ENCODE results near the gene AKNA.

Gene AKNA

GRCh38 chr9:114395768-114396167 lies 8.0 kb upstream of the AKNA start:
- TF ChIP-seq CTCF (IDR thresholded peaks at IDR 0.05; ENCODE audit: low read depth, low read length), result no peak
- no peak for DNase-seq (ENCODE audit: low read depth, low spot score)
- in situ Hi-C loops (cut with HindIII; ENCODE audit: low sequenced_read_pairs), result no loop called here
- no peak overlapping the region for H3K4me3 ChIP-seq (ENCODE audit: low read depth, low read length)

DNA sequence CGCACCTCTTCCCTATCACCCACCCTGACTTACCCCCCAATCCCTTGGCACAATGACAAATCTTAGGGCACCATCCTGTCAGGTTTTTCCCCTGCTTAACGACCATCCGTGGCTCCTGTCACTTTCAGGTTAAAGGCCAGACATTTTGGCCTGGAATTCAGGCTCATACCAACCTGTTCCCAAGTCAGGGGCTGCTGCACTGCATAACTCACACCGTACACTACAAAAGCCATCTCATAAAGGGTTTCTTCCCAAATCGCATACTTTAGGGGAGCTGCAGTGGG lies 7.5 kb upstream of the AKNA start:
- no peak overlapping the region for H3K4me3 ChIP-seq (ENCODE audit: low read depth, low read length)
- no peak for TF ChIP-seq CTCF (IDR thresholded peaks at IDR 0.05; ENCODE audit: low read depth, low read length)
- no peak for DNase-seq (ENCODE audit: low read depth, low spot score)
- in situ Hi-C loops (cut with HindIII; ENCODE audit: low sequenced_read_pairs), result no loop called here

GRCh38 chr9:114394523-114395333 lies 6.9 kb upstream of the AKNA start:
- no peak for TF ChIP-seq CTCF (IDR thresholded peaks at IDR 0.05; ENCODE audit: low read depth, low read length)
- no peak overlapping the region for H3K4me3 ChIP-seq (ENCODE audit: low read depth, low read length)
- DNase-seq (ENCODE audit: low read depth, low spot score), result no peak
- in situ Hi-C loops (cut with HindIII; ENCODE audit: low sequenced_read_pairs), result no loop called here

DNA sequence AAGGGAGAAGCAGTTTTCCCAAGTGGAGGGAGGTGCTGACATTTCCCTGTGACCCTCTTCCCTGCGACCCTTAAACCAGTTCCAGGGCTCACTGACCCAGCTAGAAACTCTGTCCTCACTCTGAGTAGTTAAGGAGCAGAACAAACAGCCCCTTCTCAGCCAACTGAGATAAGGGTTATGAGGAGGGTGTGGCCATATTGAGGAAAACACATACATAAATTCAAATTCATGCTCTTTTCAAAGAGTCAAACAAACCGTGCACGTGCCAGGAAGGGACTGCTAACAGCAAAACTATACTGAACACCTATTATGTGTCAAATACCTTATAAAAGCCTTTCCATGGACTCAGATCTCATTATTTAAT lies 4.9 kb upstream of the AKNA start:
- no peak overlapping the region for H3K4me3 ChIP-seq (ENCODE audit: low read depth, low read length)
- no peak for DNase-seq (ENCODE audit: low read depth, low spot score)
- in situ Hi-C loops (cut with HindIII; ENCODE audit: low sequenced_read_pairs), result no loop called here
- TF ChIP-seq CTCF (IDR thresholded peaks at IDR 0.05; ENCODE audit: low read depth, low read length), result no peak

DNA sequence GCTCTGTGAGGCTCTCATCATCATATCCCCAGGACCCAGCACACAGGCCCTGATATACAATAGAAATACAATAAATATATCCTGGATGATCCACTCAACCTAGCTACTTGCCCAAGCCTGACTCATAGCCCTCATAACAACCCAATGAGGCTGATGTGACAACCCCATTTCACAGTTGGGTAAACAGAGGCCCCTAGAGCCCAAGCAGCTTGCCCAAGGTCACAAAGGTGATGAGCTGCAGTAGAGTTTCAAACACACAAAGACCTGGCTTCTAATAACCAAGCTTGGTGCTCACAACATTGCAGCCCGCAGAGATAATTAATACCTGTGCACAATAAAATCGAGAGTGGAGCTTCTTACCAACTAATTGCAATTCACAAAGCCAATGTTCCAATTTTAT lies 3.2 kb upstream of the AKNA start:
- DNase-seq (ENCODE audit: low read depth, low spot score), result no peak
- no peak for TF ChIP-seq CTCF (IDR thresholded peaks at IDR 0.05; ENCODE audit: low read depth, low read length)

DNA sequence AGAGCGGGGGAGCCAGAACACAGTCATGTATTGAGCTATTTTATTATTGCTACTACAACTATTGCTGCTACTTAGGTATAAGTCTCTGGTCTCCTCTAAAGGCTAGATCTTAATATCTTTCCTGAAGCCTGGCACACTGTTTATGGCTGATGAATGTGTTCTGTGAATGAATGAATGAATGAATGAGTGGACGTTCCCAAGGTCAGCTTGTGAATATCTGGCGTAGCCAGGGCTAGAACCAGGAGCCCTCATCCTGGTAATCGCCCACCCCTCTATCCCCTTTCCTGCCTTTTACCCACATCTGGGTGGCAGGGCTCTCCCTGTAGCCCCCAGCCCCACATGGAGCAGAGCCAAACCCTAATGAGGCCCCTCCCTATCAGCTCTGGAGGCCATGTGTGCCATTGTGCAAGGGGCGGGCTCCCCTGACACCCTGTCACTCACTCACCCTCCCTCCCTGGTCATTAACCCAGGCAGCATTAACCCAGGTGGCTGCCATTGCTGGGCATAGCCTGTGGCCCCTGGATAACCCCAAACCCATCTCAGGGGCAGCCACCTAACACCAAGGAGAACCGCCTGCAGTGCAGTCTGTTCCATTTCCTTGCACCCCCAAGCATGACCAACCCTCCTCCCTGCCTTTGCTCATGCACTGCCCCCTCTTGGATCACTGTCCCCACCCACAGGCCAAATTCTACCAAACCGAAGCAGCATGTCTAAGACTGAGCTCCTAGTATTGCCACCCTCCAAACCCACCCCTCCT lies 2.0 kb upstream of the AKNA start:
- no peak overlapping the region for H3K4me3 ChIP-seq (ENCODE audit: low read depth, low read length)
- TF ChIP-seq CTCF (IDR thresholded peaks at IDR 0.05; ENCODE audit: low read depth, low read length), result no peak
- DNase-seq (ENCODE audit: low read depth, low spot score), result no peak
- in situ Hi-C loops (cut with HindIII; ENCODE audit: low sequenced_read_pairs), result no loop called here

More for the DNA sequence above, 3.2 kb upstream of the AKNA start:
- in situ Hi-C loops (cut with HindIII; ENCODE audit: low sequenced_read_pairs), result no loop called here
- no peak overlapping the region for H3K4me3 ChIP-seq (ENCODE audit: low read depth, low read length)

Data from astrocyte of the spinal cord (primary cell).